CD4-positive, CD25-positive, alpha-beta regulatory T cell (primary cell): ENCODE measurements around the gene RASL11A. TPM values are rescaled to one million over a fixed set of nuclear protein-coding genes. Genes with fewer than 3 reads are reported as not detected.

Experiments
- polyA plus RNA-seq, 4 donors: library from polyadenylated mRNA; unstranded; fragments of 300-500 nt; fragmentation: Illumina TruSeq; gene quantifications; one replicate each; pipeline ENCODE4 v1.2.3, GENCODE V29; 2021
- total RNA-seq: library from RNA; stranded (reverse); gene quantifications from one replicate; pipeline ENCODE4 v1.2.3, GENCODE V29; 2022

RASL11A gene
- total and polyA plus RNA-seq, 5 donors from 2014 or later = 0.25 to 2.9 (median 0.55) TPM; not detected in 1

Other genes with a start within 250 kb of the RASL11A start
- gene USP12, start 99.0 kb upstream of the RASL11A start, total RNA-seq = 67.6 TPM
- 10 to 100 TPM; 13.5 to 20.7 (median 15.6) TPM for gene USP12, start 99.0 kb upstream of the RASL11A start, polyA plus RNA-seq
- gene RPL21, start 19.3 kb upstream of the RASL11A start, total RNA-seq = 1,575 TPM
- gene RPL21, start 19.3 kb upstream of the RASL11A start, polyA plus RNA-seq = 1,000 to 10,000 TPM; 4,189 to 7,317 (median 5,908) TPM
- 165 TPM for gene GTF3A, start 153.8 kb downstream of the RASL11A start, total RNA-seq
- 100 to 1,000 TPM; 462 to 528 (median 512) TPM for gene GTF3A, start 153.8 kb downstream of the RASL11A start, polyA plus RNA-seq
- gene MTIF3, start 179.7 kb downstream of the RASL11A start, total RNA-seq = 48.9 TPM
- 100 to 1,000 TPM in 2 of 4 donors, 10 to 100 TPM in 2; 93.3 to 114 (median 103) TPM for gene MTIF3, start 179.7 kb downstream of the RASL11A start, polyA plus RNA-seq